Body of pancreas (tissue), 4 donors: Measurements from ENCODE around the gene IPPK. TPM values are rescaled to one million over a fixed set of nuclear protein-coding genes. Genes with fewer than 3 reads are reported as not detected.

ENCODE experiments used
- ATAC-seq: fragments of 150-250 bp; one replicate; pipeline ENCODE4 v1.9.1; 2016
- DNase-seq, 4 donors: peaks; one replicate each; pipeline ENCODE4 v3.0.0-alpha.2; 2019
- H3K27ac ChIP-seq, 4 donors: fragments of 200-600 bp; sonication (generic); 1 replicate in 3 of 4; 2 replicates in 1 of 4; pipeline versions ENCODE4 v1.5.1 to v1.6.1; 2016 to 2019; ENCODE audit warnings: mild to moderate bottlenecking in 1 of 4, mixed read lengths in 1 of 4, moderate library complexity in 1 of 4
- H3K27me3 ChIP-seq, 2 donors: fragments of 200-600 bp; sonication (generic); one replicate each; pipeline ENCODE4 v1.6.0; 2016; ENCODE audit warnings: mild to moderate bottlenecking in 1 of 2
- H3K36me3 ChIP-seq, 2 donors: fragments of 200-600 bp; sonication (generic); replicated peaks in 1 of 2; 2 replicates each; pipeline ENCODE4 v1.5.1; 2016; ENCODE audit warnings: low read depth in 2 of 2; ENCODE audit not compliant: insufficient read depth in 1 of 2
- H3K4me1 ChIP-seq: fragments of 200-600 bp; sonication (generic); one replicate; pipeline ENCODE4 v1.6.0; 2016
- H3K4me3 ChIP-seq, 2 donors: fragments of 200-600 bp; sonication (generic); 1 replicate in 1 of 2; 2 replicates in 1 of 2; pipeline ENCODE4 v1.5.1; 2016 to 2019
- H3K9me3 ChIP-seq, 3 donors: fragments of 200-600 bp; sonication (generic); 1 replicate in 2 of 3; 2 replicates in 1 of 3; pipeline ENCODE4 v1.5.1; 2016
- POLR2A ChIP-seq, 3 donors: fragments of 450-650 bp; IDR thresholded peaks; one replicate each; pipeline ENCODE4 v1.6.1; 2016; ENCODE audit warnings: antibody characterized with exemption in 3 of 3, mild to moderate bottlenecking in 2 of 3
- WGBS, 2 donors: methylation state at CpG; one replicate each; pipeline ENCODE4 v1.1.5; 2017; 5-methylcytosine and 5-hydroxymethylcytosine counted together
- intact Hi-C: fragments of 100-400 bp; cut with DNase I; formaldehyde crosslinking; loops from one replicate; pipeline ENCODE4 v1.15.1; 2023
- total RNA-seq, 2 donors: library from RNA; depleted of rRNA; stranded (reverse); fragments of >200 nt; gene quantifications; one replicate each; pipeline ENCODE4 v1.1.0, GENCODE V29; 2016
- TF ChIP-seq, protein P1 (sequence below), 7 experiments: fragments of 450-650 bp in 4 of 7; fragments of 200-600 bp in 3 of 7; sonication (generic) in 3 of 7; IDR thresholded peaks; one replicate each; pipeline ENCODE4 v1.5.1; 2016 to 2019; ENCODE audit warnings: antibody characterized with exemption in 7 of 7

Gene IPPK
- total RNA-seq, 2 donors from 2014 or later: 2.9 to 6.3 TPM

DNA sequence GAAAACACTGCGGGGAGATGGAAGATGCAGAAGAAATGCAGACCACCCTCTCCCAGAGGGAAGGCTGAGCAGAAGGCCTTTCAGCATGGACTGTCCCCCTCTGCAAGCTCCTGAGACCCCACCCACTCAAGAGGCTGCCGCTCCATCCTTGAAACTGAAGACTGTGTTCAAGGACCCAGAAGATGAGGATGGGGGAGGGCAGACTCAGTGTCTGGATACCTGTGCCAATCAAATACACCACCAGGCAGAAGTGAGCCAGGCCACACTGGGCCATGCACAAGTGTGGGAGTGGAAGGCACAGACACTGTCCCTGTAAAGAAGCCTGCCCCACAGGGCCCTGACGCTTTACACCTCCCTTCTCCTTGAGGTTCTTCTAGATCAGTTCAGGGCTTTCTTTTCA is 40.0 kb upstream of the IPPK start:
- DNase-seq (no peak), ATAC-seq (no peak)
- Histone ChIP-seq H3K27me3 (no peaks in the 10 kb centered on the region), H3K9me3 (no peaks in the 10 kb centered on the region), H3K36me3 (peaks cover 0 to 18% of the 10 kb centered on the region in 2 donors), H3K27ac (no peak overlapping the region), H3K4me1 (no peaks in the 10 kb centered on the region), H3K4me3 (no peak overlapping the region)
- no peak for TF ChIP-seq POLR2A (IDR thresholded peaks at IDR 0.05)
- TF ChIP-seq, protein P1, sequence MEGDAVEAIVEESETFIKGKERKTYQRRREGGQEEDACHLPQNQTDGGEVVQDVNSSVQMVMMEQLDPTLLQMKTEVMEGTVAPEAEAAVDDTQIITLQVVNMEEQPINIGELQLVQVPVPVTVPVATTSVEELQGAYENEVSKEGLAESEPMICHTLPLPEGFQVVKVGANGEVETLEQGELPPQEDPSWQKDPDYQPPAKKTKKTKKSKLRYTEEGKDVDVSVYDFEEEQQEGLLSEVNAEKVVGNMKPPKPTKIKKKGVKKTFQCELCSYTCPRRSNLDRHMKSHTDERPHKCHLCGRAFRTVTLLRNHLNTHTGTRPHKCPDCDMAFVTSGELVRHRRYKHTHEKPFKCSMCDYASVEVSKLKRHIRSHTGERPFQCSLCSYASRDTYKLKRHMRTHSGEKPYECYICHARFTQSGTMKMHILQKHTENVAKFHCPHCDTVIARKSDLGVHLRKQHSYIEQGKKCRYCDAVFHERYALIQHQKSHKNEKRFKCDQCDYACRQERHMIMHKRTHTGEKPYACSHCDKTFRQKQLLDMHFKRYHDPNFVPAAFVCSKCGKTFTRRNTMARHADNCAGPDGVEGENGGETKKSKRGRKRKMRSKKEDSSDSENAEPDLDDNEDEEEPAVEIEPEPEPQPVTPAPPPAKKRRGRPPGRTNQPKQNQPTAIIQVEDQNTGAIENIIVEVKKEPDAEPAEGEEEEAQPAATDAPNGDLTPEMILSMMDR (IDR thresholded peaks at IDR 0.05): no peak
- 84 to 88% methylated on average over 3 of the region's 3 CpGs for WGBS, 2 donors
- intact Hi-C loops: no loop called here

DNA sequence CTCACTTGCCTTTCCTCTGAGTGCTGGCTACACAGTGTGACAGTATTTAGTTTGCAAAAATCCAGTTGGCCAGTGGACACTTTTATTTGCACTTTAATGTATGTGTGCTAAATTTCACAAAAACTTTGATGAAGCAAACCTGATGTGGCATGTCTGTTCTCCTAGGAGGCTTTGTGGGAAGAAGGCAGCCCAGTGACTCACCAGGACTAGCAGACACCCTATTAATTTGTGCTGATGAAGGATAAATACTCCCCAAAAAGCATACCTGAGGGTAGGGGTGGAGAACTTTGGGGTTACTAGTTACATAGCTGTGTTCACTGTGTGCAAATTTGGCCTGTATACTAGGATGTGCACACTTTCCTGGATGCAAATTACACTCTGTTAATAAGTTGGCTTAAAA is 39.3 kb upstream of the IPPK start:
- no peak for TF ChIP-seq POLR2A (IDR thresholded peaks at IDR 0.05)
- TF ChIP-seq, protein P1 (IDR thresholded peaks at IDR 0.05): no peak
- Histone ChIP-seq H3K9me3 (no peaks in the 10 kb centered on the region), H3K36me3 (peaks cover 0 to 12% of the 10 kb centered on the region in 2 donors), H3K27ac (no peak overlapping the region), H3K27me3 (no peaks in the 10 kb centered on the region), H3K4me1 (no peaks in the 10 kb centered on the region), H3K4me3 (no peak overlapping the region)
- intact Hi-C loops: no loop called here
- ATAC-seq (no peak), DNase-seq (no peak)

DNA sequence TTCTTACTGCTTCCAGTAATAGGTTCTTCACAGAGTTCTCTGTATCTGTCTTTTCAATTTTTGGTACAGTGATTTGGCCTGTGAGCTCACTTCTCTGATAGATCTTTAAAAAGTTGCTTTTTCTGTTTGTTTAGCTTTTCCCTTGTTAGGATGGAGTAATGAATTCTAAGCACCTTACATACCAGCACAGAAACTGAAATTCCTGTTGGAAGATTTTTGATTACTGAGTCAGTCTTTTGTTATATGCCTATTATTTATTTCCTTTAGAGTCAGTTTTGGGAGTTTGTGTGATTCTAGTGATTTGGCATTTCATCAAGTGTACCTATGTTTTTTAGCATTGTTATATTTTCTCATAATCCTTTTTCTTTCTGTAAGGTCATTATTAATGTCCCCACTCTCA is 37.6 kb upstream of the IPPK start:
- no peaks in the 10 kb centered on the region for H3K36me3 ChIP-seq
- H3K27me3 ChIP-seq: no peaks in the 10 kb centered on the region
- TF ChIP-seq, protein P1 (IDR thresholded peaks at IDR 0.05): no peak
- no peak for TF ChIP-seq POLR2A (IDR thresholded peaks at IDR 0.05)
- H3K9me3 ChIP-seq: no peaks in the 10 kb centered on the region
- no peaks in the 10 kb centered on the region for H3K4me1 ChIP-seq
- intact Hi-C loops: no loop called here
- no peak overlapping the region for H3K27ac ChIP-seq
- DNase-seq: no peak
- H3K4me3 ChIP-seq: no peak overlapping the region
- ATAC-seq: no peak

DNA sequence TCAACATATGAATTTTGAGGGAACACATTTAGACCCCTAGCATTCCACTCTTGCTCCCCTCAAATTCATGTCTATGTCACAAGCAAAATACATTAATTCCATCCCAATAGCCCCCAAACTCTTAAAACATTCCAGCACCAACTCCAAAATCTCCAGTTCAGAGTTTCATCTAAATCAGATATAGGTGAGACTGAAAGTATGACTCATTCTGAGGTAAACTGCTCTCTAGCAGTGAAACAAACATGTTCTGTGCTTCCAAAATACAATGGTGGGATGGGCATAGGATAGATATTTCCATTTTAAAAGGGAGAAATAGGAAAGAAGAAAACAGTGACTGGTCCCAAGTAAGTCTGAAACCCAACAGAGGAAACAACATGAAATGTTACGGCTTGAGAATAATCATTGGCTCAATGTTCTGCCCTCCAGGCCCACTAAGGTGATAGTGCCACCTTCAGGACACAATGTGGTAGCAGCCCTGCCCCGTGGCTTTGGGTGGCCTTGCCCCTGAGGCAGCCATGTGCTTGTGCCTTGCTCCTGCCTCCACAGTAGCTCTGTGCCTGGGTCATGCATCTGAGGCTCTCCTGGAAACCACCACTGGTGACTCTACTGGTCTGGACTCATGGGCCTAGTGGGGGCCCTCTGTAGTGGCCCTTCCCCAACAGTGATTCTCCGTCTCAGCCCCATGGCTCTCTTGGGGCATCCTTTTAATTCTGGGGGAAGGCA is 36.4 kb upstream of the IPPK start:
- H3K27ac ChIP-seq: no peak overlapping the region
- peak; percentile 47 for ATAC-seq
- WGBS, 2 donors: 49 to 56% methylated on average over 3 of the region's 3 CpGs
- no peaks in the 10 kb centered on the region for H3K36me3 ChIP-seq
- TF ChIP-seq POLR2A (IDR thresholded peaks at IDR 0.05): no peak
- TF ChIP-seq, protein P1 (IDR thresholded peaks at IDR 0.05): peak in 5 of 7 experiments; percentile 26 to 44 (median 36)
- no peaks in the 10 kb centered on the region for H3K9me3 ChIP-seq
- intact Hi-C loops: no loop called here
- H3K4me3 ChIP-seq: no peak overlapping the region
- no peaks in the 10 kb centered on the region for H3K4me1 ChIP-seq
- H3K27me3 ChIP-seq: no peaks in the 10 kb centered on the region
- peak in 1 of 4 donors; percentile 41 for DNase-seq

DNA sequence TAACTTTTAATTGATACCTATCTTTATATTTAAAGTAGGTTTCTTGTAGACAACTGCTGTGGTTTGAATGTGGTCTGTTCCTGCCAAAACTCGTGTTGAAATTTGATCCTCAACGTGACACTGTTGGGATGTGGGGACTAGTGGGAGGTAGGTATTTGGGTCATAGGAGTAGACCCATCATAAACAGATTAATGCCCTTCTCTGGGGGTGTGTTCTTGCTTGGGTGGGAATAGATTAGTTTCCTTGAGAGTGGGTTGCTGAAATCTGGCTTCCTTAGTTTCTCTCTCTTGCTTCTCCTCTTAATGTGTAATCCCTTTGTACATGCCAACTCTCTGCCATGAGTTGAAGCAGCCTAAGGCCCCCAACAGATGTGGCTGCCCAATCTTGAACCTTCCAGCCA is 34.6 kb upstream of the IPPK start:
- Histone ChIP-seq H3K36me3 (no peaks in the 10 kb centered on the region), H3K9me3 (no peaks in the 10 kb centered on the region), H3K27me3 (no peaks in the 10 kb centered on the region), H3K27ac (no peak overlapping the region), H3K4me1 (no peaks in the 10 kb centered on the region), H3K4me3 (no peak overlapping the region)
- intact Hi-C loops: no loop called here
- 78 to 85% methylated on average over 2 of the region's 2 CpGs for WGBS, 2 donors
- TF ChIP-seq, protein P1 (IDR thresholded peaks at IDR 0.05): no peak
- TF ChIP-seq POLR2A (IDR thresholded peaks at IDR 0.05): no peak
- ATAC-seq: no peak
- DNase-seq: no peak
